ENCODE results near the gene APBA1.
A peak's percentile ranks its signal among the peaks of the same experiment; 100 is the strongest.

Gene APBA1

DNA sequence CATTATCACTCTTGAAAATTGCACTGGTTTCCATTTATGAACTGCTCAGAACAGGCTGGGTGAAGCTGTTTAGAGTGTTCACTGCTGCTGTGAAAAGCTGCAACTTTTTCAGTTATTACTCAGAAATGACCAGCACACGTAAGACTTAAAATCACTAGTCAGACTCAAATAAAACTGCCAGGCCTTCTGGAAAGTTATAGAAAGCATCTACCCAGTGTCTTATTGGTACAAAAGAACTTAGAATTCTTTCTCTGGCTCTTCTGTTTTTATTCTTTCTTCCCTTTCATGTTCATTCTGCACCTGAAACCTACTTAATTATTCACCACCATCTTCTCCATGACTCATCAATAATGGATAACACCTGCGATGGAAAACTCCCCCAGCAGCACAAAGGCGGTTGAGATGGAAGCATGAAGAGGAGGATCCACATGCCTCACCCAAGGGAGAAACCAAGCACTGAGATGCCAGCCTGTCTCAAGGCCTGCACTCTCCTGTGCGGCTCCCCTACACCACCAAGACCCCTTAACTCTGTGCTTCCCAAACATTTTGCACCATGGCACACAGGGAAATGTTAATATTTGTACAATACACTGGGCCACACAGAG, 175.2 kb downstream of the APBA1 start:
- Histone ChIP-seq H3K4me3 (ENCODE audit: low read depth in 1 of 2, low read length in 2 of 2) (no peak overlapping the region), H3K36me3 (ENCODE audit: control insufficient read depth in 1 of 2, insufficient read depth in 2 of 2, low read length in 2 of 2) (no peaks in the 10 kb centered on the region), H3K9me3 (ENCODE audit: control insufficient read depth in 1 of 2, low read length in 2 of 2) (no peaks in the 10 kb centered on the region), H3K9ac (ENCODE audit: low read depth in 1 of 2, low read length in 2 of 2) (no peak overlapping the region), H3K27me3 (ENCODE audit: control insufficient read depth in 1 of 2, insufficient read depth in 2 of 2, low read length in 2 of 2) (no peaks in the 10 kb centered on the region), H3K27ac (ENCODE audit: low read depth, low read length) (no peak overlapping the region), H3K4me1 (ENCODE audit: control insufficient read depth in 1 of 2, insufficient read depth in 2 of 2, low read length in 2 of 2) (no peaks in the 10 kb centered on the region)

DNA sequence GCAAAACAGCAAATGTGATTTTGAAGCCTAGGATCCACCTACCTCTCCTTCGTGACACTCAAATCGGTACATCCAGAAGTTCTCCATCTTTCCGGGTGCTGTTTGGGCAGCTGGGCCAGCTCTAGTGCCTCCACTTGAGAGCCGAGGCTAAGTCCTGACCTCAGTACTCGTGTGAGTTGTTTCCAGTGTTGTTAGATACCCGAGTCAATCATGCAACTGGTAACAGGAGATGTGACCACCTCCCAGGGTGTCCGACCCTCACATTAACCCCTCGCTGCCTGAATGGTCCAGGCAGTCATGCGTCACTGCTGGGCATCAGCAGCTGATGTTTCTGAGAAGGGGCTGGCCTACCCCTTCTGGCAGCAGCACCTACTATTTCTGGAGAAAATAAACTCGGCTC, 176.9 kb downstream of the APBA1 start:
- H3K4me3 ChIP-seq (ENCODE audit: low read depth in 1 of 2, low read length in 2 of 2): no peak overlapping the region
- no peak overlapping the region for H3K27ac ChIP-seq (ENCODE audit: low read depth, low read length)
- H3K4me1 ChIP-seq (ENCODE audit: control insufficient read depth in 1 of 2, insufficient read depth in 2 of 2, low read length in 2 of 2): no peaks in the 10 kb centered on the region
- H3K9ac ChIP-seq (ENCODE audit: low read depth in 1 of 2, low read length in 2 of 2): no peak overlapping the region
- no peaks in the 10 kb centered on the region for H3K9me3 ChIP-seq (ENCODE audit: control insufficient read depth in 1 of 2, low read length in 2 of 2)
- no peaks in the 10 kb centered on the region for H3K27me3 ChIP-seq (ENCODE audit: control insufficient read depth in 1 of 2, insufficient read depth in 2 of 2, low read length in 2 of 2)
- no peaks in the 10 kb centered on the region for H3K36me3 ChIP-seq (ENCODE audit: control insufficient read depth in 1 of 2, insufficient read depth in 2 of 2, low read length in 2 of 2)

DNA sequence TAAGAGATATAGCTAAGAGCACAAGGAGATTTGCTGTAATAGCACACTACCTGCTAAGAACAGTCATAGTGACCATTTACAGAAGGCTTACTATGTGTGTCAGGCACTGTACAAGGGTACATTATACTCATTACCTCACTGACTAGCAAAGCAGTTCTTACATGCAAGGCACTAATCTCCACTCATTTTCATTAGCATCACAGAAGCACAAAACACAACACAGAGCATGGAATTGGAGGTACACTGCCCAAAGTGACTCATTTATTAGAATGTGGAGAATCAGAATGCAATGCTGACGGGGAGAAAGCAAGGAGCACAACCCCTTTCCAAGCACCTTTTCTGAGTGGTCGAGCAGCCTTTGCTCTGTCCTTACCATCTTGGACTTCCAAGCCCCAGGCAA, 177.4 kb downstream of the APBA1 start:
- no peaks in the 10 kb centered on the region for H3K4me1 ChIP-seq (ENCODE audit: control insufficient read depth in 1 of 2, insufficient read depth in 2 of 2, low read length in 2 of 2)
- no peaks in the 10 kb centered on the region for H3K36me3 ChIP-seq (ENCODE audit: control insufficient read depth in 1 of 2, insufficient read depth in 2 of 2, low read length in 2 of 2)
- H3K27ac ChIP-seq (ENCODE audit: low read depth, low read length): no peak overlapping the region
- no peak overlapping the region for H3K9ac ChIP-seq (ENCODE audit: low read depth in 1 of 2, low read length in 2 of 2)
- H3K27me3 ChIP-seq (ENCODE audit: control insufficient read depth in 1 of 2, insufficient read depth in 2 of 2, low read length in 2 of 2): no peaks in the 10 kb centered on the region
- no peak overlapping the region for H3K4me3 ChIP-seq (ENCODE audit: low read depth in 1 of 2, low read length in 2 of 2)
- no peaks in the 10 kb centered on the region for H3K9me3 ChIP-seq (ENCODE audit: control insufficient read depth in 1 of 2, low read length in 2 of 2)

DNA sequence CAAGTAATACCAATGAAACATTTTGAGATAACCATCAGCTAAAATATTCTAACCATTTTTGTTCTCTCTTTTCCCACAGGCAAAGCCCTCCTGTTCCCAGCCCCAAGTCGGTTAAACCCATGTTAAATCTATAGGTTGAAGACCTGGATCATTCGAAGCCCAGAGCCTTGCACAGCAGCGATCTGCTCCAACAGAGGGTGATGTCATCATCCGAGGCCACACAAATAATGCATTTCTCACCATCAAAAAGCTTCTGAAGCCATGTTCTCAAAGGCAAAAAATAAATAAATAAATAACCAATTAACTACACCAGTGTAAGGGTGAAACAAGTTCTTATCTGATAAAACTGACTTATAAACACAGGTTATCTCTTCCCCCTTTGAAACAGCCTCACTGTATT, 178.0 kb downstream of the APBA1 start:
- H3K27ac ChIP-seq (ENCODE audit: low read depth, low read length): no peak overlapping the region
- no peak overlapping the region for H3K9ac ChIP-seq (ENCODE audit: low read depth in 1 of 2, low read length in 2 of 2)
- no peak overlapping the region for H3K4me3 ChIP-seq (ENCODE audit: low read depth in 1 of 2, low read length in 2 of 2)
- no peaks in the 10 kb centered on the region for H3K36me3 ChIP-seq (ENCODE audit: control insufficient read depth in 1 of 2, insufficient read depth in 2 of 2, low read length in 2 of 2)
- no peaks in the 10 kb centered on the region for H3K4me1 ChIP-seq (ENCODE audit: control insufficient read depth in 1 of 2, insufficient read depth in 2 of 2, low read length in 2 of 2)
- no peaks in the 10 kb centered on the region for H3K9me3 ChIP-seq (ENCODE audit: control insufficient read depth in 1 of 2, low read length in 2 of 2)
- H3K27me3 ChIP-seq (ENCODE audit: control insufficient read depth in 1 of 2, insufficient read depth in 2 of 2, low read length in 2 of 2): no peaks in the 10 kb centered on the region

DNA sequence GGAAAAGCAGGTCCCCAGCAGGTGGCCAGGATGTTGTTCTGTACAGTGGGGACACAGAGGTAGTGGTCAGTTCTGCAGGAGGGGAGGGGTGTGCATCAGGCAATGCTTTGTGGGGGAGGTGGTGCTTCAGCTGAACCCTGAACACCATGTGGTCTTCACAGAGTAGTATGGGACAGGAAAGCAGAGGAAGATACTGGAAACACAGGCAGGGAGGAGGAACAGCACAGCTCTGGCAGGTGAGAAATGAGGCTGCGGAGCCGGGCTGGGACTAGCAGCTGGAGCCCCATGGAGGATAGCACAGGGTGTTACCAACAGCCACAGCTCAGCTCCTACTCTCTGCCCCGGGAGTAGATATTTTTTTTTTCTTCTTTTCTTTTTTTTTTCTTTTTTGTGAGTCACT, 185.7 kb downstream of the APBA1 start:
- Histone ChIP-seq H3K9me3 (ENCODE audit: control insufficient read depth in 1 of 2, low read length in 2 of 2) (no peaks in the 10 kb centered on the region), H3K36me3 (ENCODE audit: control insufficient read depth in 1 of 2, insufficient read depth in 2 of 2, low read length in 2 of 2) (no peaks in the 10 kb centered on the region), H3K4me3 (ENCODE audit: low read depth in 1 of 2, low read length in 2 of 2) (no peak overlapping the region), H3K27me3 (ENCODE audit: control insufficient read depth in 1 of 2, insufficient read depth in 2 of 2, low read length in 2 of 2) (no peaks in the 10 kb centered on the region), H3K4me1 (ENCODE audit: control insufficient read depth in 1 of 2, insufficient read depth in 2 of 2, low read length in 2 of 2) (no peaks in the 10 kb centered on the region), H3K27ac (ENCODE audit: low read depth, low read length) (no peak overlapping the region), H3K9ac (ENCODE audit: low read depth in 1 of 2, low read length in 2 of 2) (no peak overlapping the region)

DNA sequence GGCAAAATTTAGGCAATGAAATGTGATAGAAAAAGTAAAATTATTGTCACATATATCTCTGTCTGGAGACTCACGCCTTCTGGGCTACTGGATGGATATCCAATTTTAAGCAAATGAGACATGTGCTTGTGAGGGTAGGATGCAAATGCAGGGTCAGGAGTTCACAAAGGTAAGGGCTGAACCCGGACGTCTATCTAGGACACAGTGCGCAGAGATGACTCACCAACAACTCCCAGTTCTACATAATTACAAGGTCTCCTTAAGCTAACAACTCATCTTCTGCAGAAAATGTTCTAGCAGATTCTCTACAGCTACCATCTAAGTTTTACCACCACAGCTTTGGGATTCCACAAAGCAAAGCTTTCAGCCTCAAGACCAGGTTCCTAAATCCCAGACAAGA, 186.7 kb downstream of the APBA1 start:
- H3K27ac ChIP-seq (ENCODE audit: low read depth, low read length): no peak overlapping the region
- no peak overlapping the region for H3K9ac ChIP-seq (ENCODE audit: low read depth in 1 of 2, low read length in 2 of 2)
- no peaks in the 10 kb centered on the region for H3K27me3 ChIP-seq (ENCODE audit: control insufficient read depth in 1 of 2, insufficient read depth in 2 of 2, low read length in 2 of 2)
- H3K4me3 ChIP-seq (ENCODE audit: low read depth in 1 of 2, low read length in 2 of 2): no peak overlapping the region
- H3K36me3 ChIP-seq (ENCODE audit: control insufficient read depth in 1 of 2, insufficient read depth in 2 of 2, low read length in 2 of 2): no peaks in the 10 kb centered on the region
- no peaks in the 10 kb centered on the region for H3K9me3 ChIP-seq (ENCODE audit: control insufficient read depth in 1 of 2, low read length in 2 of 2)
- H3K4me1 ChIP-seq (ENCODE audit: control insufficient read depth in 1 of 2, insufficient read depth in 2 of 2, low read length in 2 of 2): no peaks in the 10 kb centered on the region

DNA sequence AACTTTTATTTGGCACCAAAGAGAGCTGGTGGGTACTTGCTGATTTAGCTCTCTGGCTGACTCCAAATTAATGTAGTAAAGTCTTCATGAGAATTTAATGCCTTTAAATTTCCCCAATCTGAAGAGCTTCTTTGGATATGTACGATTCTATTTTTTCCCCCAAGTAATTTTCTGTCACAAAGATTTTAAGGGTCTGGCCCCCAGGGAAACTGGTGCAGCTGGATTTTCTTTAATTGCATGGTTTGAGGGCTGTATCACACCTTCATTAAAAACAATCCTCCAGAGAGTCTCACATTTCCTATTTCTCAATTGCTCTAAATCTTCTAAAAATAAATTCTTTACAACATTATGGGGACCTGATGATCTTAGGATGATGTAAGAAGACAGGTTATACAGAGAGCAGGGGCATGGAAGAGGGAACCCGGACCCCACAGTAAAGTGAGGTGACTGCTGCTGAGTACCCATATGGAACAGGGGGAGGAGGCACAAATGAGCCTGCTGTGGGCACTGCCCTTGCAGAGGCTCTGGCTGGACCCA, 188.2 kb downstream of the APBA1 start:
- no peak overlapping the region for H3K4me3 ChIP-seq (ENCODE audit: low read depth in 1 of 2, low read length in 2 of 2)
- H3K9me3 ChIP-seq (ENCODE audit: control insufficient read depth in 1 of 2, low read length in 2 of 2): no peaks in the 10 kb centered on the region
- H3K27me3 ChIP-seq (ENCODE audit: control insufficient read depth in 1 of 2, insufficient read depth in 2 of 2, low read length in 2 of 2): no peaks in the 10 kb centered on the region

DNA sequence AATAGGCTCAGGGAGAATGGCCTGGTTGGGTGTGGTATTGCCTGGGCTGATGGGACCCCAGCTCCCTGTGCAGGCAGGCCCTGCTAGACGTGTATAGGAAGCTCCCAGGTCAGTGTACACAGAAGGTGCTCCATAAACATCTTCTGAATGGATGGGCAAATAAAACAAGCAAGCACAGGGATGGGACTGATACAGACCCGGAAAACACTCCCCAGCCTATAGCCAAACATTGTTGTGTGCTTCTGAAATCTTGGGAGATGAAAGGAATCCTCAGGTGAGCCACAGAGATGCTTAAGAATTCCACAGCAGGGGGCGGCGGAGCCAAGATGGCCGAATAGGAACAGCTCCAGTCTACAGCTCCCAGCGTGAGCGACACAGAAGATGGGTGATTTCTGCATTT, 195.4 kb downstream of the APBA1 start:
- H3K4me3 ChIP-seq (ENCODE audit: low read depth in 1 of 2, low read length in 2 of 2): peak overlapping the region in 1 of 2 donors; percentile 48
- no peaks in the 10 kb centered on the region for H3K9me3 ChIP-seq (ENCODE audit: control insufficient read depth in 1 of 2, low read length in 2 of 2)
- no peak overlapping the region for H3K9ac ChIP-seq (ENCODE audit: low read depth in 1 of 2, low read length in 2 of 2)
- no peaks in the 10 kb centered on the region for H3K27me3 ChIP-seq (ENCODE audit: control insufficient read depth in 1 of 2, insufficient read depth in 2 of 2, low read length in 2 of 2)
- H3K4me1 ChIP-seq (ENCODE audit: control insufficient read depth in 1 of 2, insufficient read depth in 2 of 2, low read length in 2 of 2): peaks cover 0 to 6% of the 10 kb centered on the region in 2 donors
- H3K27ac ChIP-seq (ENCODE audit: low read depth, low read length): no peak overlapping the region
- no peaks in the 10 kb centered on the region for H3K36me3 ChIP-seq (ENCODE audit: control insufficient read depth in 1 of 2, insufficient read depth in 2 of 2, low read length in 2 of 2)

More for the DNA sequence above, 188.2 kb downstream of the APBA1 start:
- no peak overlapping the region for H3K9ac ChIP-seq (ENCODE audit: low read depth in 1 of 2, low read length in 2 of 2)
- no peak overlapping the region for H3K27ac ChIP-seq (ENCODE audit: low read depth, low read length)
- no peaks in the 10 kb centered on the region for H3K36me3 ChIP-seq (ENCODE audit: control insufficient read depth in 1 of 2, insufficient read depth in 2 of 2, low read length in 2 of 2)
- H3K4me1 ChIP-seq (ENCODE audit: control insufficient read depth in 1 of 2, insufficient read depth in 2 of 2, low read length in 2 of 2): no peaks in the 10 kb centered on the region

DNA sequence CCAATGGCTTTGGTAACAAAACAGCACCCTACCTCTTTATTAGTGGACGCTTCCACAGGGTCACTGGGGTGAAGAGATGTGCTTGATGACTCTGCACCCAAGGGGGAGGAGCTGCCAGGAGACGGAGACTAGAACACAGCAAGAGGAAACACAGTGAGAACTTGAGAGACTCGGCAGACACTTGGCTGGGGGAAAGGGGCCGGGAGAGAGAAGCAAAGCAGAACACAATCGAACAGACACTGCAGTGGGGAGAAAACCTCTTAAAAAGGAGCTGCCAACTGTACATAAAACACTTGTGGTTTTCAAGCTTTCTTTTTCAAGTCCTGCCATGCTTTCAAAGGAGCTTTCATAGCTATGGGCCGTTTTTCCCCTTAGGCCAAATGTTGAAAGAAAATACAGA, 196.2 kb downstream of the APBA1 start:
- Histone ChIP-seq H3K4me1 (ENCODE audit: control insufficient read depth in 1 of 2, insufficient read depth in 2 of 2, low read length in 2 of 2) (peaks cover 5 to 9% of the 10 kb centered on the region in 2 donors), H3K27ac (ENCODE audit: low read depth, low read length) (no peak overlapping the region), H3K9ac (ENCODE audit: low read depth in 1 of 2, low read length in 2 of 2) (no peak overlapping the region), H3K4me3 (ENCODE audit: low read depth in 1 of 2, low read length in 2 of 2) (no peak overlapping the region), H3K36me3 (ENCODE audit: control insufficient read depth in 1 of 2, insufficient read depth in 2 of 2, low read length in 2 of 2) (no peaks in the 10 kb centered on the region), H3K9me3 (ENCODE audit: control insufficient read depth in 1 of 2, low read length in 2 of 2) (no peaks in the 10 kb centered on the region), H3K27me3 (ENCODE audit: control insufficient read depth in 1 of 2, insufficient read depth in 2 of 2, low read length in 2 of 2) (no peaks in the 10 kb centered on the region)

DNA sequence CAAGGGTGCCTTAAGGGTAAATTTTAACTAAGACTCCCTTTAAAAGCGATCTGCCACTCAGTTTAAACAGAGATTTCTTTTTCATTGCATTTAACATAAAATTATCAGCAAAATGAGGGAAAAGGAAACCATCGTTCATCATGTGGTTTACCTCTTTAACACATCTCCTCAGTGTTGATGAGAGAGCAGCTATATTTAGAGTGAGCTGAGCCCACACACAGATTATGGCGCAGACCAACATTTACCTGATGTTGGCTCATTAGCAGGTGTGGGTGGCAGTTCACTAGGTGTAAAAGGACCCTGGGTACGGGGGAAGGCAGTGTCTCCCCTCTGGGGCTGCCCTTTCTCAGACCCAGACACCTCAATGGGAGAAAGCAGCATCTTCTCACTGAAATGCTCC, 197.3 kb downstream of the APBA1 start:
- no peaks in the 10 kb centered on the region for H3K36me3 ChIP-seq (ENCODE audit: control insufficient read depth in 1 of 2, insufficient read depth in 2 of 2, low read length in 2 of 2)
- no peak overlapping the region for H3K9ac ChIP-seq (ENCODE audit: low read depth in 1 of 2, low read length in 2 of 2)
- H3K4me3 ChIP-seq (ENCODE audit: low read depth in 1 of 2, low read length in 2 of 2): no peak overlapping the region
- peaks cover 14 to 19% of the 10 kb centered on the region in 2 donors for H3K4me1 ChIP-seq (ENCODE audit: control insufficient read depth in 1 of 2, insufficient read depth in 2 of 2, low read length in 2 of 2)
- H3K27me3 ChIP-seq (ENCODE audit: control insufficient read depth in 1 of 2, insufficient read depth in 2 of 2, low read length in 2 of 2): no peaks in the 10 kb centered on the region
- no peaks in the 10 kb centered on the region for H3K9me3 ChIP-seq (ENCODE audit: control insufficient read depth in 1 of 2, low read length in 2 of 2)
- no peak overlapping the region for H3K27ac ChIP-seq (ENCODE audit: low read depth, low read length)
